Activated naive CD8-positive, alpha-beta T cell treated with anti-CD3 and anti-CD28 coated beads for 36 hours (primary cell): Measurements from ENCODE around the gene AURKA. TPM values are rescaled to one million over a fixed set of nuclear protein-coding genes. Genes with fewer than 3 reads are reported as not detected.
"Not testable (repeated sequence)": the region's sequence is repeated elsewhere in the genome, so short reads cannot be mapped to it uniquely, and the experiment has no call there.

Experiments used
- DNase-seq: peaks from one replicate; pipeline ENCODE4 v3.0.0; 2021
- H3K27ac Mint-ChIP-seq: one replicate; pipeline ENCODE4 v1.8.0; 2022; ENCODE audit warnings: mild to moderate bottlenecking, moderate library complexity, mixed read lengths
- H3K27me3 Mint-ChIP-seq: one replicate; pipeline ENCODE4 v1.8.0; 2022; ENCODE audit warnings: mild to moderate bottlenecking, mixed read lengths
- H3K36me3 Mint-ChIP-seq: one replicate; pipeline ENCODE4 v1.8.0; 2021; ENCODE audit warnings: mild to moderate bottlenecking, mixed read lengths
- H3K4me1 Mint-ChIP-seq: one replicate; pipeline ENCODE4 v1.8.0; 2021; ENCODE audit warnings: mixed read lengths
- H3K4me3 Mint-ChIP-seq: one replicate; pipeline ENCODE4 v1.8.0; 2022; ENCODE audit warnings: mild to moderate bottlenecking, moderate library complexity, mixed read lengths
- H3K9me3 Mint-ChIP-seq: one replicate; pipeline ENCODE4 v1.8.0; 2022; ENCODE audit warnings: mixed read lengths
- total RNA-seq, 2 experiments: library from RNA; stranded (reverse); gene quantifications; one replicate each; pipeline ENCODE4 v1.2.3, GENCODE V29; 2021

Gene AURKA
- total RNA-seq, 2 experiments from 2014 or later = 83.6 to 85.1 TPM

GRCh38 chr20:56412949-56413348, 20.9 kb upstream of the AURKA start:
- DNase-seq = no peak
- H3K27ac Mint-ChIP-seq = peak overlapping the region; percentile 90
- H3K4me1 Mint-ChIP-seq = peaks cover 60% of the 10 kb centered on the region
- peaks cover 5% of the 10 kb centered on the region for H3K9me3 Mint-ChIP-seq
- peaks cover 43% of the 10 kb centered on the region for H3K36me3 Mint-ChIP-seq
- peak overlapping the region; percentile 80 for H3K4me3 Mint-ChIP-seq
- no peaks in the 10 kb centered on the region for H3K27me3 Mint-ChIP-seq

DNA sequence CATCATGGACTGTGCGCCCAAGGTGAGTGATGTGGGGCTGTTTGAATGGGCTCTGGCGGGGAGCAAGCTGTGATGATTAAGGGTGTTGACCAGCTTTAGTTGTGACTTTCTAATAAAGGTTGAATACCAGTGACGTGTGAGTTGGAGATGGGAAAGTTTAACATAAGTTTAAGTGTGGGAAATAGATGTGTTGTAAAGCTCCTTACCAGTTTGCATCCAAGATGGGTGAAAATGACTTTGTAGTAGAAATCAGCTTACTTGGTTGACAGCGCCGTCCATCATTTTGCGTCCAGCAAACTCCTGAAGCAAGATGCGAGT, 20.4 kb upstream of the AURKA start:
- Mint-ChIP-seq H3K27me3 (no peaks in the 10 kb centered on the region), H3K4me1 (peaks cover 55% of the 10 kb centered on the region), H3K36me3 (peaks cover 45% of the 10 kb centered on the region), H3K27ac (peak overlapping the region; percentile 90), H3K9me3 (peaks cover 5% of the 10 kb centered on the region), H3K4me3 (peak overlapping the region; percentile 80)
- peak; percentile 32 for DNase-seq

- Mint-ChIP-seq H3K4me3 (peak within 1 kb of the TSS; percentile 80), H3K27me3 (no peaks in the 10 kb centered on the region), H3K4me1 (peaks cover 50% of the 10 kb centered on the region), H3K27ac (peak within 1 kb of the TSS; percentile 90), H3K9me3 (peaks cover 5% of the 10 kb centered on the region), H3K36me3 (peaks cover 45% of the 10 kb centered on the region)
- DNase-seq = no peak
Observed at GRCh38 chr20:56411759-56412472, 19.9 kb upstream of the AURKA start, which contains the start of gene CASS4. CASS4 (plus strand) TSS chr20:56412260; CDS start chr20:56412459, 199 bp downstream.

- not testable (repeated sequence) for H3K9me3 Mint-ChIP-seq, H3K27me3 Mint-ChIP-seq, DNase-seq
- peak overlapping the region; percentile 80 for H3K4me3 Mint-ChIP-seq
- peaks cover 45% of the 10 kb centered on the region for H3K36me3 Mint-ChIP-seq
- H3K4me1 Mint-ChIP-seq = peaks cover 45% of the 10 kb centered on the region
- H3K27ac Mint-ChIP-seq = peak overlapping the region; percentile 90
Observed at GRCh38 chr20:56411287-56411686, 19.3 kb upstream of the AURKA start.

GRCh38 chr20:56409956-56410355, 17.9 kb upstream of the AURKA start:
- Mint-ChIP-seq H3K27ac (peak overlapping the region; percentile 8), H3K9me3 (peaks cover 5% of the 10 kb centered on the region), H3K27me3 (no peaks in the 10 kb centered on the region), H3K36me3 (peaks cover 56% of the 10 kb centered on the region), H3K4me3 (no peak overlapping the region), H3K4me1 (peaks cover 42% of the 10 kb centered on the region)
- no peak for DNase-seq

DNA sequence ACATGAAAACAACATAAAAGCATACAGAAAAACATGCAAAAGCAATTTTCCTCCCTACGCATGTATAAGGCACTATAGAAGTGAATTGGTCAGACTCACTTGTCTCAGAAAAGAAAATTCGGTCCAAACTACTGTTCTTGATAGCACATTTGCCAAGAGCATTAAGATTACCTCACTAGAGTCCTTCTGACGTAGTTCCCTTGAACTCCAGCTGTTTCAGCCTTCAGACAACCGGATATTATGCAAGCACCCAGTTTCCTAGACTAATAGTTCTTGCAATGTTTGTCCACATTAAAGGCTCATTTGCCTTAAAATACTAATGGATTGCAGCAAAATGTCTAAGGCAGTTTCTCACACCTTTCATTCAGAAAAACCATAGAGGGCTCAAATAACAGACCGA, 17.5 kb upstream of the AURKA start:
- H3K27ac Mint-ChIP-seq = no peak overlapping the region
- H3K36me3 Mint-ChIP-seq = peaks cover 57% of the 10 kb centered on the region
- H3K9me3 Mint-ChIP-seq = peaks cover 5% of the 10 kb centered on the region
- H3K4me3 Mint-ChIP-seq = no peak overlapping the region
- H3K4me1 Mint-ChIP-seq = peaks cover 40% of the 10 kb centered on the region
- DNase-seq = no peak
- H3K27me3 Mint-ChIP-seq = no peaks in the 10 kb centered on the region

DNA sequence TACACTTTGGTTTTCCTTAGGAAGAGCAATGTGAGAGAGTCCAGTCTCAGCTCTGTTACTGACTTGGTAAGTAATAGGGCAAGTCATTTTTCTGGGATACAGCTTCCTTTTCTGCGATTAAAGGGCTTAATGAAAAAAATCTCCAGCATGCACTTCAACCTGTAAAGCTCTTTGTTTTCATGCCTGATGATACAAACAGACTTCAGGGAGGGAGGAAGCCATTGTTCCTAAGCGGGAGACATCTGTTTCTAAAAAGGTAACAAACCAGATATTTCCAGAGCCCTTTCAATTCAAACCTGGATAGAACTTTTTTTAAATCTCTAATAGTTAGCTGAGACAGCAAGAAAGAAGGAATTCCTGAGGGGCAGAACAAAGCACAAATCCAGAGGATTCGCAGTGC, 14.9 kb upstream of the AURKA start:
- Mint-ChIP-seq H3K27me3 (no peaks in the 10 kb centered on the region), H3K4me3 (no peak overlapping the region), H3K4me1 (peaks cover 20% of the 10 kb centered on the region), H3K9me3 (no peaks in the 10 kb centered on the region), H3K36me3 (peaks cover 52% of the 10 kb centered on the region), H3K27ac (no peak overlapping the region)
- DNase-seq = no peak

DNA sequence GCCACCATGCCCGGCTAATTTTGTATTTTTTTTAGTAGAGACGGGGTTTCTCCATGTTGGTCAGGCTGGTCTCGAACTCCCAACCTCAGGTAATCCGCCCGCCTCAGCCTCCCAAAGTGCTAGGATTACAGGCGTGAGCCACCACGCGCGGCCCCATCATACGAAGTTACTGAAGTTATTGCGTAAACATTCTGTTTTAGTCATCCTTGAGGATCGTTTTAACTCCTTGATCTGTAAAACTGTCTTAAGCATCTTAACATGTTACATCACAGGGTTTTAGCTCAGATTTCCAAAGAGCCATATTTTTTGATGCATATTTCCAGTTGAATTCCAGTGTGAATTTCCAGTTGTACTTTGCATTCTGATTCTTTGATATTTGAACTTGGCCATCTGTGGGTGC, 13.3 kb upstream of the AURKA start:
- H3K9me3 Mint-ChIP-seq, DNase-seq, H3K27ac Mint-ChIP-seq, H3K4me3 Mint-ChIP-seq, H3K27me3 Mint-ChIP-seq: not testable (repeated sequence)
- Mint-ChIP-seq H3K36me3 (peaks cover 47% of the 10 kb centered on the region), H3K4me1 (peaks cover 14% of the 10 kb centered on the region)

DNA sequence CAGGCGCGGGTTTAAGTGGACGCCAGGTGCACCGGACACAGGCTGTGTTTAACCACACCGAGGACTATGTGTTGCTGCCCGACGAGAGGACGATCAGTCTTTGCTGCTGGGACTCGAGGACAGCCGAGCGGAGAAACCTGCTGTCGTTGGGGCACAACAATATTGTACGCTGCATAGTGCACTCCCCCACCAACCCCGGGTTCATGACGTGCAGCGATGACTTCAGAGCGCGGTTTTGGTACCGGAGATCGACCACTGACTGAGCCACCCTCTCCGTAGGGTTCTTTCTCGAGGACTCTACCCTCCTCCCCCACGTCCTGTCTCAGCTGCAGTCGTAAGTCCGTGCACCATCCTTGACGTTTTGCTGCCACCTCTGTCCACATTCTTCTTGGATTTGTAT, 11.4 kb upstream of the AURKA start:
- Mint-ChIP-seq H3K4me3 (no peak overlapping the region), H3K9me3 (no peaks in the 10 kb centered on the region), H3K4me1 (peaks cover 21% of the 10 kb centered on the region), H3K36me3 (peaks cover 43% of the 10 kb centered on the region), H3K27me3 (no peaks in the 10 kb centered on the region), H3K27ac (no peak overlapping the region)
- DNase-seq = no peak

- H3K4me3 Mint-ChIP-seq = no peak overlapping the region
- peaks cover 22% of the 10 kb centered on the region for H3K4me1 Mint-ChIP-seq
- no peak overlapping the region for H3K27ac Mint-ChIP-seq
Observed at GRCh38 chr20:56400001-56400640, 8.1 kb upstream of the AURKA start.

GRCh38 chr20:56395166-56395565, 3.2 kb upstream of the AURKA start:
- H3K9me3 Mint-ChIP-seq = no peaks in the 10 kb centered on the region
- H3K27ac Mint-ChIP-seq = no peak overlapping the region
- no peak overlapping the region for H3K4me3 Mint-ChIP-seq
- no peak for DNase-seq
- no peaks in the 10 kb centered on the region for H3K27me3 Mint-ChIP-seq
- peaks cover 34% of the 10 kb centered on the region for H3K4me1 Mint-ChIP-seq
- H3K36me3 Mint-ChIP-seq = peaks cover 34% of the 10 kb centered on the region

More at GRCh38 chr20:56400001-56400640, 8.1 kb upstream of the AURKA start:
- H3K36me3 Mint-ChIP-seq = peaks cover 35% of the 10 kb centered on the region
- H3K27me3 Mint-ChIP-seq = no peaks in the 10 kb centered on the region
- peak; percentile 37 for DNase-seq
- no peaks in the 10 kb centered on the region for H3K9me3 Mint-ChIP-seq

DNA sequence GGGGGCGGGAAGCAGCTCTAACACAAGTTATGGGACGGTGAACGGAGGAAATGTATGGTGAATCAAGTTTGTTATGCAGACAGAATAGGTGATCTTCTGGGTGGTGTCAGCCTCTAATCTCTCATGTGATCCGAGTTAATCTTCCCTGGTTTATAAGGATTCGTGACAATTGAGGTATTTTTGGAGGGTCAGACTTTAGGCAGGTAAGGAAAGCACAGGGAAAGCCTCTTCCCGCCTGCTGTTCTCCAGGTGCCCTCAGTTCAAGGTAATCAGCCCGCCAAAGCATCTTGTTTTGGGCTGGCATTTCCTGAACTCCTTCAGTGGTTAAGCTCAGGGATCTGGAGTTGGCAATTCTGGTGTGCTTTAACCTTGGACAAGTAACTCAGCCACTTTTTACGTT, 1.6 kb upstream of the AURKA start:
- peaks cover 44% of the 10 kb centered on the region for H3K36me3 Mint-ChIP-seq

GRCh38 chr20:56392881-56393482, 967 bp upstream of the AURKA start:
- Mint-ChIP-seq H3K4me1 (peaks cover 25% of the 10 kb centered on the region), H3K9me3 (no peaks in the 10 kb centered on the region), H3K4me3 (no peak overlapping the region), H3K27ac (no peak overlapping the region), H3K36me3 (peaks cover 42% of the 10 kb centered on the region), H3K27me3 (no peaks in the 10 kb centered on the region)
- no peak for DNase-seq

More for the DNA sequence above, 1.6 kb upstream of the AURKA start:
- no peak overlapping the region for H3K4me3 Mint-ChIP-seq
- DNase-seq = no peak
- no peaks in the 10 kb centered on the region for H3K9me3 Mint-ChIP-seq
- H3K4me1 Mint-ChIP-seq = peaks cover 25% of the 10 kb centered on the region
- no peaks in the 10 kb centered on the region for H3K27me3 Mint-ChIP-seq
- H3K27ac Mint-ChIP-seq = no peak overlapping the region

- no peak for DNase-seq
- Mint-ChIP-seq H3K4me3 (no peak overlapping the region), H3K36me3 (peaks cover 39% of the 10 kb centered on the region), H3K27ac (no peak overlapping the region), H3K9me3 (no peaks in the 10 kb centered on the region), H3K4me1 (peaks cover 21% of the 10 kb centered on the region), H3K27me3 (no peaks in the 10 kb centered on the region)
Observed at GRCh38 chr20:56391596-56392131, 351 bp downstream of the AURKA start.

DNA sequence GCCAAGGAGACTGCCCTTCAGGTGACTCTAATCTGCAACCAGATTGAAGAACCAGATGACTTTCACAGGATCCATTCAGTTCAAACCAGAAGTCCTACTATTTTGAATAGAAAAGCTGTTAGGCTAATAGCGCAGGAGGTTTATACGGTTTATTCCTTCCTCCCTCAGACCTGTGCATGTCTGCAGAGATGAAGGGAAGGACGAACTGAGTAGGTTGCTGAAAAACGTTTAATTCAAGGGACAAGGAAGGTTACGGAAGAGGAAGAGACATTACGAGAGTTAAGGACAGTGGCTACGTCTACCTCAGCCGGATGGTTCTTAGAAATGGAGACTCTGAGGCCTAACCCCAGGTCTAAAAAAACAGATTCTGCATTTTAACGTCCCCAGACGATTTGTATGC, 978 bp downstream of the AURKA start:
- DNase-seq = no peak
- no peaks in the 10 kb centered on the region for H3K27me3 Mint-ChIP-seq
- H3K36me3 Mint-ChIP-seq = peaks cover 41% of the 10 kb centered on the region
- no peak overlapping the region for H3K4me3 Mint-ChIP-seq
- peaks cover 21% of the 10 kb centered on the region for H3K4me1 Mint-ChIP-seq
- H3K9me3 Mint-ChIP-seq = no peaks in the 10 kb centered on the region
- H3K27ac Mint-ChIP-seq = no peak overlapping the region
